DMS114 treated with DMSO at 0.1 percent for 48 hours (cell line): ENCODE measurements around the gene NDUFB2.
A peak's percentile ranks its signal among the peaks of the same experiment; 100 is the strongest.
"Not testable (repeated sequence)": the region's sequence is repeated elsewhere in the genome, so short reads cannot be mapped to it uniquely, and the experiment has no call there.

ENCODE experiments used
- DNase-seq: peaks from one replicate; lab custom pipeline; 2025; ENCODE audit not compliant: unreplicated experiment; lab: John Stamatoyannopoulos, UW

NDUFB2 gene

DNA sequence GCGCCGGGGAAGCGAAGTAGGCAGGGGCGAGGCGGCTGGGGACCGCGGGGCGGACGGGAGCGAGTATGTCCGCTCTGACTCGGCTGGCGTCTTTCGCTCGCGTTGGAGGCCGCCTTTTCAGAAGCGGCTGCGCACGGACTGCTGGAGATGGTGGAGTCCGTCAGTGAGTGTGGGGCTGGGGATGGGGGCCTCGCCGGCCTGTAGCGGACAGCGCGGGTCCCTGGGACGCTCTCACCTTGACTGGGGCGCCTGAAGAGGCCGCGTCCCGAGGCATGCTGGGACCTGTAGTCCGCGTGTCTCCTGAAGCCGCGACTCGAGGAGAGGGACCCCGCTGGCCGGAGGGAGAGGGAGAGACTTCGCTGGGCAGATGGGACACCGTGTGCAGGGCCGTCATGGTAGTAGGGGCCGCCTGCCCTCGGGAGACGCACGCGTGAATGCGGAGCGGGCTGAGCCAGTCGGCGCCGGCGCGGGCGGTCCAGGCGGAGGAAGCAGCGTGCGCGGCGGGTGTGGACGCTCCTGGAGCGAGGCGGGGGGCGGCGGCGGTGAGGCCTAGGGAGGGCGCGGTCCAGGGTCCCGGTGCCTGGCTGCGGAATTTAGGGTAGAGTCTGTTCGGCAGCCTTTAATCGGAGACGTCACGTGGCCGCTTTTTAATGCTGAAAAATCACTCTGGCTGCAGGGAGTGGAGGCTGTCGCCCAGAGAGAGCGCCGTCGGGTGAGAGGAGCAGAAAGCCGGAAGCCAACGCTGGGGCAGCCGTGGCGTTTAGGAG, at the start of gene NDUFB2:
TSS of gene NDUFB2 (plus strand) at position 29 of the 767 bp plus-strand sequence. CDS start at position 66, 37 bp downstream.
- peak; percentile 74 for DNase-seq

GRCh38 chr7:140646931-140647647, 49.4 kb upstream of the NDUFB2 start:
- peak; percentile 33 for DNase-seq

- no peak for DNase-seq
These were observed 46.8 kb upstream of the NDUFB2 start for GRCh38 chr7:140649556-140650205.

GRCh38 chr7:140650367-140650766, 46.1 kb upstream of the NDUFB2 start:
- DNase-seq = no peak

GRCh38 chr7:140653319-140654108, 43.0 kb upstream of the NDUFB2 start:
- DNase-seq = peak; percentile 58

GRCh38 chr7:140654109-140654387, 42.5 kb upstream of the NDUFB2 start:
- no peak for DNase-seq

DNA sequence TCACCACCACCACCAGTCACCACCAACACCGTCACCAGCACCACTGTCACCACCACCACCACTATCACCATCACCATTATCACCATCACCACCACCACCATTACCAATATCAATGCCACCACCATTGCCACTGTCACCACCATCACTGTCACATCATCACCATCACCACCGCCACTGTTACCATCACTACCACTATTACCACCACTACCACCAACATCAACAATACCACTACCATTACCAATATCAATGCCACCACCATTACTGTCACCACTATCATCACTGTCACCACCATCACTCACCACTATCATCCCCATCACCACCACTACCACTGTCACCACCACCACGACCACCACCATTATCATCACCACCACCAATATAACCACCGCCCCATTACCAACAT, 41.8 kb upstream of the NDUFB2 start:
- no peak for DNase-seq

DNA sequence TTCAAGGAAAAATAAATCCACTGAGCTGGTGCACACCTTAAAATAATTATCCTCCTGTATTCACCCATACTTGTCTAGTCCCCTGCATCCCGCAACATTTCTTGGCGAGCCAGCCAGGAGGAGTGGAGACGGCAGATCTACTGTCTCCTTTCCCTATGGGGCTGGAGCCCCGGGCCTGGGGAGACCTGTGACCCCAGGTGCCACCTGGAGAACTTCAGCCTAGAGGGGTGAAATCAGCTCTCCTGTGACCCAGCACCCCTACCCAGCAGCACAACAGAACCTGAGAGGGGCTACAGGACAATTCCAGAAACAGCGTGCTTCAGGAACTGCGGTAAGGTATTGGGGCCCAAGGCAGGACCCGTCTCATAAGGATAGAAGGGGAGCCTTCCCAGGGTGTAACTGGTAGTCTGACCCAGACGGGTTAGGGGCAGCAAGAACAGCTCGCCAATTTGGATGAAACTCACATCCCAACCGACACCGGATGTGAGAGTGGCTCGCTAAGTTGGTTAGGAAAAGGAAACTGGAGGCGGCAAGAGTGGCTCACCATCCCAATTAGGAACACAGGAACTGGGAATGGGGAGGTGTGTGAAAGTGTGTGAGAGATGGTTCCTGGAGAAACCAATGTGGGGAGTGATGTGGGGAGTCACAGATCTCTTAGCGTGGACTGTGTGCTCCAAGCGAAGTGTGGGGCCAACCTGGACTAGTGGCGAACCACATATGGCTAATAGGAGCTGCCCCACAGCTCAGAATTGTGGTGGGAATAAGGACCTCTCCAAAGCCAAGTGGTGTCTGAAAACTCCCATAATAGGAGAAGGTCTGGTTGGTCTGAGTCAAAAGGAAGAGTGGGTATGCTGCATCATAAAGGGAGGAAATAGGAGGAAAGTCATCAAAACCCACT, 40.7 kb upstream of the NDUFB2 start:
- DNase-seq = no peak

- DNase-seq = no peak
These were observed 39.7 kb upstream of the NDUFB2 start for GRCh38 chr7:140656548-140657515.

DNA sequence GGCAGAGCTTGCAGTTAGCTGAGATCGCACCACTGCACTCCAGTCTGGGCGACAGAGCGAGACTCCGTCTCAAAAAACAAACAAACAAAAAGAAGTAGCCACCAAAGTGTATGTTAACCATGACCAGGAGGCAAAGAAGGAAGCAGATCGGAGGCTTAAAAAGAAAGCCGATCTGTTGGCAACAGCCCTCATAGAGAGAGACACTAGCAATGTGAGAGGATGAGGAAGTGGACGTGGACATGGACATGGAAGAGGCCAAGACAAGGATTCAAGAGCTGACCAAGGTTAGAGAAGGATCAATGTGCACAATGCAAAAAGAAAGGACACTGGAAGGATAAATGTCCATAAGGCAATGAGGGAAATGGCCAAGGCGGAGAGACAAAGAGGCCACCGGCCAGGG, 38.6 kb upstream of the NDUFB2 start:
- DNase-seq = no peak

DNA sequence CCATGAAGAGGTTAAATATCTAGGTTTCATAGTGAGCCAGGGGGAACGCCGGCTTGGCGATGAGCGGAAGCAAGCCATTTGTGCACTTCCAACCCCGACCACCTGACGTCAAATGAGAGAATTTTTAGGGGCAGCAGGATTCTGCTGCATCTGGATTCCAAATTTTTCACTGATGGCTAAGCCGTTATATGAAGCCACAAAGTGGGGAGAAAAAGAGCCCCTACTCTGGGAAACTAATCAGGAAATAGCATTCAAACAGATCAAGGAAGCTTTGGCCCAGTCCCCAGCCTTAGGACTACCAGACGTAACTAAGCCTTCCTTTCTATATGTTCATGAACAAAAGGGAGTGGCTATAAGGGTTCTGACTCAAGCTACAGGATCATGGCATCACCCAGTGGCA, 36.7 kb upstream of the NDUFB2 start:
- DNase-seq = no peak

DNA sequence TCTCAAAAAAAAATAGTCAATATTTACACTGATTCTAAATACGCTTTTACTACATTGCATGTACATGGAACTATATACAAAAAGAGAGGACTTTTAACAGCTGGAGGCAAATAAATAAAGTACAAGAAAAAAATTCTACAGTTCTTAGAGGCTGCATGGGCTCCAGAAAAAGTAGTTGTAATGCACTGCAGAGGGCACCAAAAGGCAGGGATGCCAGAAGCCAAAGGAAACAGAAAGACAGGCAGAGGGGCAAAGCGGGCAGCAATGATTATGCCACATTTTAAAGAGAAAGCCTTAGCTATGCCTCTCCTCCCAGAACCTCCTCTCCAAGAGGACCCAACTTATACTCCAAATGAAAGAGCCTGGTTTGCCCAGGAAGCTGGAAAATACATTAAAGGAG, 35.4 kb upstream of the NDUFB2 start:
- DNase-seq = no peak

DNA sequence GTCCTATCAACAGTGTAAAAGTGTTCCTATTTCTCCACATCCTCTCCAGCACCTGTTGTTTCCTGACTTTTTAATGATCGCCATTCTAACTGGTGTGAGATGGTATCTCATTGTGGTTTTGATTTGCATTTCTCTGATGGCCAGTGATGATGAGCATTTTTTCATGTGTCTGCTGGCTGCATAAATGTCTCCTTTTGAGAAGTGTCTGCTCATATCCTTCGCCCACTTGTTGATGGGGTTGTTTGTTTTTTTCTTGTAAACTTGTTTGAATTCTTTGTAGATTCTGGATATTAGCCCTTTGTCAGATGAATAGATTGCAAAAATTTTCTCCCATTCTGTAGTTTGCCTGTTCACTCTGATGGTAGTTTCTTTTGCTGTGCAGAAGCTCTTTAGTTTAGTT, 33.6 kb upstream of the NDUFB2 start:
- not testable (repeated sequence) for DNase-seq

- no peak for DNase-seq
These were observed 29.0 kb upstream of the NDUFB2 start for GRCh38 chr7:140667476-140667875.

DNA sequence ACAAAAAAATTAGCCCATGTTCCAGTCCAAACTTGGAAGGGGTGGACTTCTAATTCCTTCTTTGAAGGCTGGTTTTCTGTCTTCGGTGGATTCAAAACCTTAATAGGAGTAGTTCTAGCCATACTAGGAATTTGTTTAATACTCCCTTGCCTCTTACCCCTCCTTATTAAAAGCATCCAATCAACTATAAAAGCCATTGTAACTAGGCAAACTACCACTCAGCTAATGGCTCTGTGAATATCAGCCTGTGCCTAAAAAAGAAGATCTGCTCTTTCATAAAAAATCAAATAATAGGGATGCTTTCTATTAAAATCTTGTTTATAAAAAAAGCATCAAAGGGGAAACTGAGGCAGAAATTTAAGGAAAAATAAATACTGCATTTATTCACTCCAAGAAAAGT, 27.9 kb upstream of the NDUFB2 start:
- DNase-seq = no peak

DNA sequence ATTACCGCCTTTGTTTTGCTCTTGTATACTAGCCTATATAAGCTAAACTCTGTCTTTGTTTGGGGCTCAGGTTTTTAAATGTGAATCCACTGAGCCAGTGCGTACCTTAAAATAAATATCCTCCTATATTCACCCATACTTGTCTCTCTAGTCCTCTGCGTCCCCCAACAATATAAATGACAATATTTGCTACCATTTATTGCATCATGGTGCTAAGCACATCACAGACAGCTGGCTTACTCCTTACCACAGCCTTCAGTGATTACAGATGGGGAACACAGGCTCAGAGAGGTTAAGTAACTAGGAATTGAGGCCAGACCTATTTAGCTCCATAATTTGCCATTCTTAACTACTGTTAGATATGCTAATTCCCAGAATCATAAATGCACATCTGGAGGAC, 27.2 kb upstream of the NDUFB2 start:
- DNase-seq = no peak

DNA sequence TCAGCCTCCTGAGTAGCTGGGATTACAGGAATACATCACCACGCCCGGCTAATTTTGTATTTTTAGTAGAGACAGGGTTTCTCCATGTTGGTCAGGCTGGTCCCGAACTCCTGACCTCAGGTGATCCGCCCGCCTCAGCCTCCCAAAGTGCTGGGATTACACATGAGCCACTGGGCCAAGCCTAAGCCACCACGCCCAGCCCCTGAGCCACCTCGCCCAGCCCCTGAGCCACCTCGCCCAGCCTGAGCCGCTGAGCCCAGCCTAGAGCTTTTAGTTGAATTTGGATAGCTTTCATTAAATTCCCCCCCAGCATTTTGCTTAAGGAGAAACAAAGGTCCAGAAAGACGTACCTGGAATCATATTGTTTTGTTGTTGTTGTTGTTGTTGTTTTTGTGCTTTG, 26.6 kb upstream of the NDUFB2 start:
- not testable (repeated sequence) for DNase-seq

DNA sequence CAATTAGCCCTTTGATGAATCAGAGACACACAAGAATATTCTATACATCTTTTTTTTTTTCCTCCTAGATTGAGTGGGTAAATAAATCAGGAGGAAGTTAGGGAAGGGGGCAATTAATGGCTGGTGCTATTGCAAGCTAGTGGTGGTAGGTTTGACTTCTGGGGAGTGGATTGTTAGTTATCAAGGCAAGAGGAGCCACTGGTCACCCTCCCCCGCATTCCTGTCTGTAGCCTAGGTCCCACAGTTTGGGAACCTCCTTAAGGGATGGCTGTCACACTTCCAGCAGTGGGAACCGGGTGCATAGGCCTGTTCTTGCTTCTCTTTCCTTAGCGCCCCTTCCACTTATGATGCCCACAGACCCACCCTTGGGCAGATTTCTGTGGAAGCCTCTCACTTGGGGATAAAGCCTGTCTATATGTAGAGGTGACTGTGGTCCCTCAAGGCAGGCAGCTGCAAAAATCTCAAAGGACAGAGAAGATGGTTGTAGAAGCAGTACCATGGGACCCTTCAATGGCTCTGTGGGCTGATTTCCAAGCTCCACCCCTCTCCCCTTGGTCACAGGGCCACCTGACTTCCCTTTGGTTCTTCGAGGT, 26.1 kb upstream of the NDUFB2 start:
- DNase-seq = no peak

GRCh38 chr7:140671966-140672365, 24.5 kb upstream of the NDUFB2 start:
- DNase-seq = no peak
